Testis (tissue), 2 donors: ENCODE measurements around the gene SMOC2.

Experiments
- POLR2A ChIP-seq: fragments of 450-650 bp; IDR thresholded peaks from one replicate; pipeline ENCODE4 v1.6.1; 2017; ENCODE audit warnings: antibody characterized with exemption, mild to moderate bottlenecking, moderate library complexity
- TF ChIP-seq, protein P1 (sequence below), 3 experiments: fragments of 450-650 bp in 2 of 3; fragments of 200-600 bp in 1 of 3; sonication (generic) in 1 of 3; IDR thresholded peaks; one replicate each; pipeline ENCODE4 v1.5.1; 2016 to 2019; ENCODE audit warnings: antibody characterized with exemption in 3 of 3, mild to moderate bottlenecking in 2 of 3, moderate library complexity in 1 of 3

DNA sequence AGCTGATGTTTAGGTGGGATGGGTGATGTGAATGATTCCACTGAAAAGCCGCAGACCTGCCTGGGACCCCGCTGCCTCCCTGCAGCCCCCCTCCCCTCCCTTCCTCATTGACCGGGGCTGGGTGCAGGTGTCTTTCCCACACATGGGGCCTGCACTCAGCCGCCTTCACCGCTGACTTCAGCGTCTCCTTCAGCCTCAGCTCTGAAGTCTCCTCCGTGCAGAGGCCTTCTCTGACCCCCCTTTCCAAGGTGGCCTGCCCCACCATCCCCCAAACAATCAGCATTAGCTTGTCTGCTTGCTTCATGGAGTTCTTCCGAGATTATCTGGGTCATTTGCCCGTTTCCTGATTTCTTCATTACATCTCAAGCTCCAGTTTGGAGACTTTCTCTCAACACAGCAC is 140.7 kb downstream of the SMOC2 start:
- TF ChIP-seq, protein P1, sequence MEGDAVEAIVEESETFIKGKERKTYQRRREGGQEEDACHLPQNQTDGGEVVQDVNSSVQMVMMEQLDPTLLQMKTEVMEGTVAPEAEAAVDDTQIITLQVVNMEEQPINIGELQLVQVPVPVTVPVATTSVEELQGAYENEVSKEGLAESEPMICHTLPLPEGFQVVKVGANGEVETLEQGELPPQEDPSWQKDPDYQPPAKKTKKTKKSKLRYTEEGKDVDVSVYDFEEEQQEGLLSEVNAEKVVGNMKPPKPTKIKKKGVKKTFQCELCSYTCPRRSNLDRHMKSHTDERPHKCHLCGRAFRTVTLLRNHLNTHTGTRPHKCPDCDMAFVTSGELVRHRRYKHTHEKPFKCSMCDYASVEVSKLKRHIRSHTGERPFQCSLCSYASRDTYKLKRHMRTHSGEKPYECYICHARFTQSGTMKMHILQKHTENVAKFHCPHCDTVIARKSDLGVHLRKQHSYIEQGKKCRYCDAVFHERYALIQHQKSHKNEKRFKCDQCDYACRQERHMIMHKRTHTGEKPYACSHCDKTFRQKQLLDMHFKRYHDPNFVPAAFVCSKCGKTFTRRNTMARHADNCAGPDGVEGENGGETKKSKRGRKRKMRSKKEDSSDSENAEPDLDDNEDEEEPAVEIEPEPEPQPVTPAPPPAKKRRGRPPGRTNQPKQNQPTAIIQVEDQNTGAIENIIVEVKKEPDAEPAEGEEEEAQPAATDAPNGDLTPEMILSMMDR (IDR thresholded peaks at IDR 0.05), result no peak
- no peak for TF ChIP-seq POLR2A
